Measurements from ENCODE around the gene HJURP.

DNA sequence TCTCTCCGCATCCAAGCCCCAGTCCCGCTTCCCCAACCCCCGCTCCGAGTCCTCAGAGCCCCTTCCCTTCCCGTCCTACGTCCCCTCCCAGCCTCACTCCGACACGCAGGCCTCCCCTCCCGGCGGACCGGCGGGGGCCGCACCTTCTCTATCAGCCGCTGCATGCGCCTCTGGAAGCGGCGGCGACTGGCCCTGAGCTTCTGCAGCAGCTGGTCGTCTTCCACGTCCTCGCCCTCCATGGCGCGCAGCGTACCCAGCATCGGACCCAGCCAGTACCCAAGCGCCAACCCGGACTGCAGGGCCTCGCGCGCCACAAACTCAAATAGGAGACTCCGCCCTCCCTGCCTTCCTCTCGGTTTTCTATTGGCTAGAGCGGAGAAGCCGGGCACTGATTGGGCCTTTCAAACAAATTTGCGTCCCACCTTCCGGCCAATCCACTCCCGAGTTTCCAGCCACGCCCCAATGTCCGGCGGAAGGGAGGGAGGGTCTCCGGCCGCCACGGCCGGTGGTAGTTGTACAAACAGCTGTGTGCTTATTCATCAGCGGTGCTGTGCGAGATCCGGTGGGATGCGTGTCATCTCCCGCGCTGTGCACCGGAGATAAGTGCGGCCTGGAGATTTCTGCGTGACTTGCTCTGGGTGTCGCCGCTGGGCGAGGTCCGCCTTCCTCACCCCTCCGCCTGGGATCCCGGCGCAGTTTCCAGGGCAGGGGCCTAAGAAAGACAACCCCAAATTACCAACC, at the start of gene HJURP:
- no peak for TF ChIP-seq CTCF (conservative IDR thresholded peaks at IDR 0.05; ENCODE audit: low read depth, low read length)
- TF ChIP-seq EZH2 (IDR thresholded peaks at IDR 0.05; ENCODE audit: low read length, unreplicated experiment) = no peak
- no peak for TF ChIP-seq EZH2phosphoT487 (IDR thresholded peaks at IDR 0.05; ENCODE audit: borderline replicate concordance, low read length)
